Stimulated activated CD4-positive, alpha-beta T cell treated with anti-CD3 and anti-CD28 coated beads, Interleukin-2, amount 100 ng/mL, for 24 hours (primary cell): ENCODE data around the gene LY6G6C.

Experiments
- DNase-seq, 2 donors: peaks; one replicate each; pipeline ENCODE4 v3.0.0-alpha.2; 2020

Gene LY6G6C

DNA sequence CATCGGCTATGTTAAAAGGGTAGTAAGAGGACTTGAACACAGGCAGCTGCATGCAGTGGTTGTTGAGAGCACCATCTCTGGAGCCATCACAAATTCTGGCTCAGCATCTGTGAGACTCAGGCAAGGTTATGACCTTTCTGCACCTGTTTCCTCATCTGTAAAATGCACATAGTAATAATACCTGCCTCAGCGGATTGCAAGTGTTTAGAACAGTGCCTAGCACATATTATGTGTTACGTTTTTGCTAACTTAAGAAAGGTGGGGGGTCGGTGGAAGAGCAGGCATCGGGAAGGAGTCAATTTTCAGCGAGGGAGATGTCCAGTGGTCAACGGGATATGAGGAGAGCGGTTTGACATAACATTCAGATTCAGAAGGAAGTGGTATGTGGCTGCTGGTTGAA lies 43.6 kb downstream of the LY6G6C start:
- no peak for DNase-seq

DNA sequence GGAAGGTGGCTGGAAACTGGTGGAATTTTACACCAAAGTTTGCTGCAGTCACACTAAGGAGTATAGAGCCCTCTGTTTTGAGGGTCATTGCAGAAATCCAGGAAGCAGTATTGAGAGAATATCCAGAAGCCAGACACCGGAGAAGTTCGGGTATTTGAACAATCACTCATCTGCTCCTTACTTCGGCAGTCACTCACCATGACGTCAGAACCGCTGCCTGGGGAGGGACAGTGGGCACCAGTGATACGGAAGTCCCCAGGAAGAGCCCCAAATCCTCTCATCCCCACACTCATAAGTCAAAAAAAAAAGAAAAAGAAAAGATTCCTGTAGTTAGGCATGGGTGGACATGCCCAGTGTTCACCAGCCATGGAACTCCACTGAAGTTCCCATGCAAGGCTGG lies 44.6 kb downstream of the LY6G6C start:
- no peak for DNase-seq

DNA sequence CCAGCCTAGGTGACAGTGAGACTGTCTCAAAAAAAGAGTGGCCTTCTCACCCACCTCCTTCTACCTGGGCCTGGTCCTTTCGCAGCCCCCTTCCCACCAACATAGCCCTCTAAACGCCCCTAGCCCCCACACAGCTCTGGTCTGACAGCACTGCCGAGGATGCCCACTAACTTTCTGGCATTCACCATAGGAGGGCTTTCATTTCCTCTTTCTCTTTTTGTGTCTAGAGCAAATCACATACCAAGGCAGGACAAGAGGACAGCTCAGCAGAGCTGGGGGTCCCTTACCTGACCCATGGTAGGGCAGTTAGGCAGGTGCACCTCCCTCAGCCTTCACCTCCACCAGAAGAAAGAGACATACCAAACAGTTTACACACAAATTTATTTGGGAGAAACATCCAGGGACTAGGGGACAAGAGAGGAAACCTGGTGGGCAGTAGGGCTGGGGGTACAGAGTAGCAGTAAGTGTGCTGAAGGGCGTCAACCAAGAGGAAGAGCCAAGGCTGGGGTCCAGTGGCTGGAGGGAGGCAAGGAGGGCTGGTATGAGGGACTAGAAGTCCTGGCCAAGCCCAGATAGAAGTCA lies 45.1 kb downstream of the LY6G6C start:
- DNase-seq: no peak

DNA sequence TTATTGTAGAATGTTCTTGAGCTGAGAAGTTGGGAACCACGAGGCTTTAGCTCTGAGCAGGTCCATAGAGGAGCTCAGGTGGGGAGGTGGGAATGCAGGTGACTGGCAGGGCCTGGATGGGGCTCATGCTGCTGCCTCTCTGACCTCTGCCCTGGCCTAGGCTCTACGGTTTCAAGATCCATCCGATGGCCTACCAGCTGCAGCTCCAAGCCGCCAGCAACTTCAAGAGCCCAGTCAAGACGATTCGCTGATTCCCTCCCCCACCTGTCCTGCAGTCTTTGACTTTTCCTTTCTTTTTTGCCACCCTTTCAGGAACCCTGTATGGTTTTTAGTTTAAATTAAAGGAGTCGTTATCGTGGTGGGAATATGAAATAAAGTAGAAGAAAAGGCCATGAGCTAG lies 51.9 kb downstream of the LY6G6C start, which contains the start of gene LY6G5B:
Gene LY6G5B (plus strand): TSS at position 301 of the 400 bp plus-strand sequence. CDS start 975 bp downstream, outside the sequence.
- no peak for DNase-seq
